ENCODE data around the gene CLN6.

DNA sequence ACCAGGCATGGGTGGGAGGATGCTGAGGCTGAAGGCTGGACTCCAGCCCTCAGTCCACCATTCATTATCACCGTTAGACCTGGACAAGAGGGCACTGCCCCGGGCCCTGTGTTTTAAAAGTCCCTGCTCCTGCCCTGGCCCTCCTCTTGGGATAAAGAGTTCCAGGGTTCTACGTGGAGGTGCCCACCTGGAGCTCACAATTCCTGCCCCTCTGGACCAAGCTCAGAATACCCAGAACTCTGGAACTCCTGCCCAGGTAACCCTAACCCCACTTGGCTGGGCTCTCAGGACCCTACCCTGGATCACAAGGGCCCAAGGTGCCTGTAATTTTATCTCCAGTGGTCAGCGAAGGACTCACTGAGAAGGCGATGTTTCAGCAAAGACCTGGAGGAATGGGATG is 25.6 kb downstream of the CLN6 start:
- TF ChIP-seq POLR2A (IDR thresholded peaks at IDR 0.05; ENCODE audit: low read depth, low read length) = no peak
- no peak for TF ChIP-seq TAF1 (IDR thresholded peaks at IDR 0.05; ENCODE audit: low read depth, low read length)
- TF ChIP-seq SPI1 (IDR thresholded peaks at IDR 0.05; ENCODE audit: low read depth, low read length) = no peak
- no peak for TF ChIP-seq POLR2AphosphoS5 (IDR thresholded peaks at IDR 0.05; ENCODE audit: low read depth, low read length)
